K562 (cell line): ENCODE results near the gene C3. TPM values are rescaled to one million over a fixed set of nuclear protein-coding genes. Genes with fewer than 3 reads are reported as not detected.

ENCODE experiments used
- ARID1B ChIP-seq: fragments of 450-650 bp; IDR thresholded peaks from 2 replicates; pipeline ENCODE4 v1.6.1; 2016; ENCODE audit warnings: antibody characterized with exemption, mild to moderate bottlenecking, inconsistent platforms
- GTF2E2 ChIP-seq: fragments of 200-800 bp; sonication (Bioruptor generic); IDR thresholded peaks from 2 replicates; pipeline ENCODE4 v1.6.1; 2016; ENCODE audit warnings: missing genetic modification characterization, missing compliant biosample characterization
- JUND ChIP-seq, 2 experiments: IDR thresholded peaks; 2 replicates in 1 of 2; 3 replicates in 1 of 2; pipeline ENCODE4 v1.6.1; 2011; ENCODE audit warnings: borderline replicate concordance in 2 of 2, low read depth in 2 of 2, low read length in 2 of 2, improper control_type of control experiment in 1 of 2, missing biosample characterization in 1 of 2, missing genetic modification characterization in 1 of 2, missing genetic modification reagents in 1 of 2
- PHF8 ChIP-seq: fragments of 200-600 bp; sonication (generic); IDR thresholded peaks from 2 replicates; pipeline ENCODE4 v1.6.1; 2012; ENCODE audit warnings: mixed run types, mild to moderate bottlenecking, inconsistent platforms, low read length, moderate library complexity, borderline replicate concordance
- POLR2G ChIP-seq: fragments of 200-400 bp; formaldehyde crosslinking; IDR thresholded peaks from 2 replicates; pipeline ENCODE4 v1.6.1; 2017; ENCODE audit warnings: low read depth, mild to moderate bottlenecking, antibody characterized with exemption, low read length, moderate library complexity
- SAFB2 ChIP-seq: fragments of 200-400 bp; formaldehyde crosslinking; IDR thresholded peaks from 2 replicates; pipeline ENCODE4 v1.6.1; 2018; ENCODE audit warnings: borderline replicate concordance, low read length, low read depth, moderate library complexity; ENCODE audit not compliant: severe bottlenecking
- TFAM ChIP-seq: fragments of 250-450 bp; sonication (Bioruptor Pico); conservative IDR thresholded peaks from 2 replicates; pipeline ENCODE4 v1.5.0; 2021; ENCODE audit warnings: mild to moderate bottlenecking, moderate library complexity
- YBX1 ChIP-seq: fragments of 450-650 bp; IDR thresholded peaks from 2 replicates; pipeline ENCODE4 v1.7.1; 2016; ENCODE audit warnings: mild to moderate bottlenecking
- YY1 ChIP-seq, 3 experiments: IDR thresholded peaks; 2 replicates each; pipeline ENCODE4 v1.6.1; 2011; ENCODE audit warnings: low read length in 2 of 3, mild to moderate bottlenecking in 2 of 3, moderate library complexity in 2 of 3, borderline replicate concordance in 1 of 3, control low read depth in 1 of 3, low read depth in 1 of 3; ENCODE audit not compliant: insufficient read depth in 3 of 3, insufficient replicate concordance in 2 of 3, control insufficient read depth in 1 of 3, insufficient read length in 1 of 3; ENCODE audit errors: extremely low read depth in 1 of 3
- ZNF766 ChIP-seq: fragments of 200-800 bp; sonication (Bioruptor generic); conservative IDR thresholded peaks from 2 replicates; pipeline ENCODE4 v1.6.1; 2016; ENCODE audit warnings: missing genetic modification characterization, missing compliant biosample characterization
- polyA plus RNA-seq, 8 experiments: library from polyadenylated mRNA; depleted of rRNA in 4 of 8; stranded (reverse) in 5 of 8; unstranded in 3 of 8; fragments of >200 nt; fragmentation: Nextera tagmentation in 2 of 8; fragmentation: Illumina TruSeq in 1 of 8; extraction: Ambion mirVana in 2 of 8; extraction: Trizol in 1 of 8; gene quantifications; 2 replicates each; pipeline versions ENCODE4 v1.2.1 to v1.2.3, GENCODE V29; 2011 to 2014; ENCODE audit warnings: inconsistent platforms in 1 of 8, missing spikeins in 1 of 8
- total RNA-seq, 7 experiments: library from RNA; depleted of rRNA in 6 of 7; stranded (reverse); fragments of >200 nt in 6 of 7; fragmentation: Illumina TruSeq in 2 of 7; extraction: Trizol in 2 of 7; gene quantifications; 2 replicates each; pipeline versions ENCODE4 v1.2.1 to v1.2.3, GENCODE V29; 2011 to 2021; ENCODE audit warnings: low replicate concordance in 1 of 7
- TF ChIP-seq, protein P1 (sequence below): fragments of 450-650 bp; IDR thresholded peaks from 2 replicates; pipeline ENCODE4 v1.6.1; 2016; ENCODE audit warnings: mild to moderate bottlenecking, moderate library complexity
- TF ChIP-seq, protein P2 (sequence below), 2 experiments: fragments of 450-650 bp in 1 of 2; sonication (generic) in 1 of 2; formaldehyde crosslinking in 1 of 2; IDR thresholded peaks in 1 of 2; conservative IDR thresholded peaks in 1 of 2; 2 replicates each; pipeline versions ENCODE4 v1.6.1 to v1.8.1; 2016 to 2023; ENCODE audit warnings: mild to moderate bottlenecking in 2 of 2, moderate library complexity in 2 of 2, inconsistent platforms in 1 of 2, missing genetic modification reagents in 1 of 2

C3 gene
- total and polyA plus RNA-seq, 9 of the 15 experiments (the other 6 are each of a cell fraction or from before 2014, with no cell fraction given): 0.59 to 10.6 (median 2.2) TPM

DNA sequence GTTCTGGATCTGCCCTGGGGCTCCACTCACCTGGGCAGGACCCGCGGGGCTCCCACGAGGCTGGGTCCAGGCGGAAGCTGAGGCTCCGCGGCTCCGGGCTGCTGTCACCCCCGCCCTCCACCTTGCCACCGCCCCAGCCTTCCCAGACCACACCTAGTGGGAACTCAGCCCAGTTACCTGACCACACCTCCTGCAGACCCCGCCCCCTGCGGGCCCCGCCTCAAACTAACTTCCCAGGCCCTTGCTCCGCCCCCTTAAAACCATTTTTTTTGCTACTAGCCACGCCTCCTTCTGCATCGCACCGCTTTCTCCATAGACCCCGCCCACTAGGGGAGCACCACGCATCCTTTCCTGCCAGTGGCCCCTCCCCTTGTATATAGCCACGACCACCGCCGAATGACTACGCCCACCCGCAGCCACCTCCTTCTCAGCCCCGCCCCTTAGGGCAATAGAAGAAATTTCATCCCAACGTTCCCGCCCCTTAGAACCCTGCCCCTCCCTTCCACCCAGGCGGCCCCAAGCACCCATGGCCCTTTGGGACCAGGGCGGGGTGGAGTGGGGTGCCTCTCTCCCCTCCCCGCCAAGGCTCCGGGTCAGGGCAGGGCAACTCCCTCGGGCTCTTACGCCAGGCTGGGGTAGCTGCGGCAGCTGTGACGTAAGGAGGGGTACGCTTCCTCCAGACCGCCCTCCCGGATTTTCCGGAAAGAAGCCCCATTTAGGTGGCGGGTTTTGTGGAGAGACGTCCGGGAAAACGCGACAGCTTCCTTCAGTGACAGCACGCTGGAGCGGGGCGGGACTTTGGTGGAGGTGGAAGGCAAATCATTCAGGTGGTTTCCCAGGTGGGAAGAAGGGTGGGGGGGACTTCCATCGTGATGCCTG is 47.1 kb upstream of the C3 start, which contains the start of gene SH2D3A (continued):
- TF ChIP-seq, protein P1, sequence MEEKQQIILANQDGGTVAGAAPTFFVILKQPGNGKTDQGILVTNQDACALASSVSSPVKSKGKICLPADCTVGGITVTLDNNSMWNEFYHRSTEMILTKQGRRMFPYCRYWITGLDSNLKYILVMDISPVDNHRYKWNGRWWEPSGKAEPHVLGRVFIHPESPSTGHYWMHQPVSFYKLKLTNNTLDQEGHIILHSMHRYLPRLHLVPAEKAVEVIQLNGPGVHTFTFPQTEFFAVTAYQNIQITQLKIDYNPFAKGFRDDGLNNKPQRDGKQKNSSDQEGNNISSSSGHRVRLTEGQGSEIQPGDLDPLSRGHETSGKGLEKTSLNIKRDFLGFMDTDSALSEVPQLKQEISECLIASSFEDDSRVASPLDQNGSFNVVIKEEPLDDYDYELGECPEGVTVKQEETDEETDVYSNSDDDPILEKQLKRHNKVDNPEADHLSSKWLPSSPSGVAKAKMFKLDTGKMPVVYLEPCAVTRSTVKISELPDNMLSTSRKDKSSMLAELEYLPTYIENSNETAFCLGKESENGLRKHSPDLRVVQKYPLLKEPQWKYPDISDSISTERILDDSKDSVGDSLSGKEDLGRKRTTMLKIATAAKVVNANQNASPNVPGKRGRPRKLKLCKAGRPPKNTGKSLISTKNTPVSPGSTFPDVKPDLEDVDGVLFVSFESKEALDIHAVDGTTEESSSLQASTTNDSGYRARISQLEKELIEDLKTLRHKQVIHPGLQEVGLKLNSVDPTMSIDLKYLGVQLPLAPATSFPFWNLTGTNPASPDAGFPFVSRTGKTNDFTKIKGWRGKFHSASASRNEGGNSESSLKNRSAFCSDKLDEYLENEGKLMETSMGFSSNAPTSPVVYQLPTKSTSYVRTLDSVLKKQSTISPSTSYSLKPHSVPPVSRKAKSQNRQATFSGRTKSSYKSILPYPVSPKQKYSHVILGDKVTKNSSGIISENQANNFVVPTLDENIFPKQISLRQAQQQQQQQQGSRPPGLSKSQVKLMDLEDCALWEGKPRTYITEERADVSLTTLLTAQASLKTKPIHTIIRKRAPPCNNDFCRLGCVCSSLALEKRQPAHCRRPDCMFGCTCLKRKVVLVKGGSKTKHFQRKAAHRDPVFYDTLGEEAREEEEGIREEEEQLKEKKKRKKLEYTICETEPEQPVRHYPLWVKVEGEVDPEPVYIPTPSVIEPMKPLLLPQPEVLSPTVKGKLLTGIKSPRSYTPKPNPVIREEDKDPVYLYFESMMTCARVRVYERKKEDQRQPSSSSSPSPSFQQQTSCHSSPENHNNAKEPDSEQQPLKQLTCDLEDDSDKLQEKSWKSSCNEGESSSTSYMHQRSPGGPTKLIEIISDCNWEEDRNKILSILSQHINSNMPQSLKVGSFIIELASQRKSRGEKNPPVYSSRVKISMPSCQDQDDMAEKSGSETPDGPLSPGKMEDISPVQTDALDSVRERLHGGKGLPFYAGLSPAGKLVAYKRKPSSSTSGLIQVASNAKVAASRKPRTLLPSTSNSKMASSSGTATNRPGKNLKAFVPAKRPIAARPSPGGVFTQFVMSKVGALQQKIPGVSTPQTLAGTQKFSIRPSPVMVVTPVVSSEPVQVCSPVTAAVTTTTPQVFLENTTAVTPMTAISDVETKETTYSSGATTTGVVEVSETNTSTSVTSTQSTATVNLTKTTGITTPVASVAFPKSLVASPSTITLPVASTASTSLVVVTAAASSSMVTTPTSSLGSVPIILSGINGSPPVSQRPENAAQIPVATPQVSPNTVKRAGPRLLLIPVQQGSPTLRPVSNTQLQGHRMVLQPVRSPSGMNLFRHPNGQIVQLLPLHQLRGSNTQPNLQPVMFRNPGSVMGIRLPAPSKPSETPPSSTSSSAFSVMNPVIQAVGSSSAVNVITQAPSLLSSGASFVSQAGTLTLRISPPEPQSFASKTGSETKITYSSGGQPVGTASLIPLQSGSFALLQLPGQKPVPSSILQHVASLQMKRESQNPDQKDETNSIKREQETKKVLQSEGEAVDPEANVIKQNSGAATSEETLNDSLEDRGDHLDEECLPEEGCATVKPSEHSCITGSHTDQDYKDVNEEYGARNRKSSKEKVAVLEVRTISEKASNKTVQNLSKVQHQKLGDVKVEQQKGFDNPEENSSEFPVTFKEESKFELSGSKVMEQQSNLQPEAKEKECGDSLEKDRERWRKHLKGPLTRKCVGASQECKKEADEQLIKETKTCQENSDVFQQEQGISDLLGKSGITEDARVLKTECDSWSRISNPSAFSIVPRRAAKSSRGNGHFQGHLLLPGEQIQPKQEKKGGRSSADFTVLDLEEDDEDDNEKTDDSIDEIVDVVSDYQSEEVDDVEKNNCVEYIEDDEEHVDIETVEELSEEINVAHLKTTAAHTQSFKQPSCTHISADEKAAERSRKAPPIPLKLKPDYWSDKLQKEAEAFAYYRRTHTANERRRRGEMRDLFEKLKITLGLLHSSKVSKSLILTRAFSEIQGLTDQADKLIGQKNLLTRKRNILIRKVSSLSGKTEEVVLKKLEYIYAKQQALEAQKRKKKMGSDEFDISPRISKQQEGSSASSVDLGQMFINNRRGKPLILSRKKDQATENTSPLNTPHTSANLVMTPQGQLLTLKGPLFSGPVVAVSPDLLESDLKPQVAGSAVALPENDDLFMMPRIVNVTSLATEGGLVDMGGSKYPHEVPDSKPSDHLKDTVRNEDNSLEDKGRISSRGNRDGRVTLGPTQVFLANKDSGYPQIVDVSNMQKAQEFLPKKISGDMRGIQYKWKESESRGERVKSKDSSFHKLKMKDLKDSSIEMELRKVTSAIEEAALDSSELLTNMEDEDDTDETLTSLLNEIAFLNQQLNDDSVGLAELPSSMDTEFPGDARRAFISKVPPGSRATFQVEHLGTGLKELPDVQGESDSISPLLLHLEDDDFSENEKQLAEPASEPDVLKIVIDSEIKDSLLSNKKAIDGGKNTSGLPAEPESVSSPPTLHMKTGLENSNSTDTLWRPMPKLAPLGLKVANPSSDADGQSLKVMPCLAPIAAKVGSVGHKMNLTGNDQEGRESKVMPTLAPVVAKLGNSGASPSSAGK: no peak
- no peak for TF ChIP-seq PHF8
- 0 out of 2 replicates have a peak, but pooled peaks have one; percentile 1 for TF ChIP-seq JUND (IDR thresholded peaks at IDR 0.05; ENCODE audit: borderline replicate concordance, low read depth, low read length)
- TF ChIP-seq JUND (tag; IDR thresholded peaks at IDR 0.05; ENCODE audit: borderline replicate concordance, low read depth, low read length): no peak
- no peak for TF ChIP-seq GTF2E2 (tag)
- no peak for TF ChIP-seq ZNF766 (CRISPR knock-in tag)
- peak in 1 of 3 experiments; percentile 24 for TF ChIP-seq YY1 (IDR thresholded peaks at IDR 0.05; ENCODE audit: borderline replicate concordance in 1 of 3, control insufficient read depth in 1 of 3, extremely low read depth in 1 of 3, insufficient read depth in 3 of 3, insufficient read length in 1 of 3, insufficient replicate concordance in 2 of 3, low read depth in 1 of 3, low read length in 2 of 3)
- no peak for TF ChIP-seq SAFB2
- TF ChIP-seq YBX1: no peak
- no peak for TF ChIP-seq ARID1B
- TF ChIP-seq TFAM (CRISPR knock-in tag): no peak
- TF ChIP-seq POLR2G: peak; percentile 83
- TF ChIP-seq, protein P2, sequence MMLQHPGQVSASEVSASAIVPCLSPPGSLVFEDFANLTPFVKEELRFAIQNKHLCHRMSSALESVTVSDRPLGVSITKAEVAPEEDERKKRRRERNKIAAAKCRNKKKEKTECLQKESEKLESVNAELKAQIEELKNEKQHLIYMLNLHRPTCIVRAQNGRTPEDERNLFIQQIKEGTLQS (IDR thresholded peaks at IDR 0.05): no peak
- TF ChIP-seq, protein P2 (CRISPR knock-in tag; conservative IDR thresholded peaks at IDR 0.05): no peak
